ENCODE results near the gene MACROD1. TPM values are rescaled to one million over a fixed set of nuclear protein-coding genes. Genes with fewer than 3 reads are reported as not detected.
A peak's percentile ranks its signal among the peaks of the same experiment; 100 is the strongest.

Gene MACROD1, protein sequence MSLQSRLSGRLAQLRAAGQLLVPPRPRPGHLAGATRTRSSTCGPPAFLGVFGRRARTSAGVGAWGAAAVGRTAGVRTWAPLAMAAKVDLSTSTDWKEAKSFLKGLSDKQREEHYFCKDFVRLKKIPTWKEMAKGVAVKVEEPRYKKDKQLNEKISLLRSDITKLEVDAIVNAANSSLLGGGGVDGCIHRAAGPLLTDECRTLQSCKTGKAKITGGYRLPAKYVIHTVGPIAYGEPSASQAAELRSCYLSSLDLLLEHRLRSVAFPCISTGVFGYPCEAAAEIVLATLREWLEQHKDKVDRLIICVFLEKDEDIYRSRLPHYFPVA
- total RNA-seq, result 17.5 and 29.3 TPM in 2 replicates

DNA sequence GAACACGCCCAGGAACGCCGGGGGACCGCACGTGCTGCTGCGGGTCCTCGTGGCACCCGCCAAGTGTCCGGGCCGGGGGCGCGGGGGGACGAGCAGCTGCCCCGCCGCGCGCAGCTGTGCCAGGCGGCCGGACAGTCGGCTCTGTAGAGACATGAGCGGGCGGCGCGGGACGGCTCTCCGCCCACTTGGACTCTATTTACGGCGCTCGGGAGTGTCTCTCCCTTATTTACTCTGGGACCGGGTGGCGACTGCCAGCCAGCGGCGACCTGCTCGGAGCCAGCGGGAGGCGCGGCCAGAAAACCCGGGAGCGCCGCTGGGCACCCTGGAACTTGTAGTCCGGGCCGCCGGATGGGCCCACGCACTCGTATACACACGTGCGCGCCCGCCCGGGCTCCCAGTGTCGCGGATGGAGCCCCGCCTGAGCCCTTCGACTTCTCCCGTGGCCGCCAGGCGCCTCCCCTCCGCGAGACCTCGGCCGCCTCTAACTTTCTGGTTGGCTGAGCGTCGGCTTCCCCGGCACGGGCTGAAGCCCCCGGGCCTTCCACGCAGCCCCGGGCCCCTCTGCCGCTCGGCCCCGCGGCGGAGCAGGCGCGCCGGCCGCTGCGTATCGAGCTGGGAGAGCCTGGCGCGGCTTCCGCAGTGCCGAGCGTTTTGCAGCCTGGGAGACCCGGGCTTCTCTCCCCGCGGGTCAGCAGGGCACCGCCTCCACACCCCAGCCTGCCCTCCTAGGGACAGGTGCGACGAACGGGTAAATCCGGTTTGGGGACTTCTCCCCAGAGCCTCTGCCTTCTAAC, at the start of gene MACROD1:
Gene MACROD1, minus strand, starts transcription at position 272 of the 794 bp plus-strand sequence. Its CDS starts 119 bp downstream, at position 153.
- peak; percentile 88 for DNase-seq

DNA sequence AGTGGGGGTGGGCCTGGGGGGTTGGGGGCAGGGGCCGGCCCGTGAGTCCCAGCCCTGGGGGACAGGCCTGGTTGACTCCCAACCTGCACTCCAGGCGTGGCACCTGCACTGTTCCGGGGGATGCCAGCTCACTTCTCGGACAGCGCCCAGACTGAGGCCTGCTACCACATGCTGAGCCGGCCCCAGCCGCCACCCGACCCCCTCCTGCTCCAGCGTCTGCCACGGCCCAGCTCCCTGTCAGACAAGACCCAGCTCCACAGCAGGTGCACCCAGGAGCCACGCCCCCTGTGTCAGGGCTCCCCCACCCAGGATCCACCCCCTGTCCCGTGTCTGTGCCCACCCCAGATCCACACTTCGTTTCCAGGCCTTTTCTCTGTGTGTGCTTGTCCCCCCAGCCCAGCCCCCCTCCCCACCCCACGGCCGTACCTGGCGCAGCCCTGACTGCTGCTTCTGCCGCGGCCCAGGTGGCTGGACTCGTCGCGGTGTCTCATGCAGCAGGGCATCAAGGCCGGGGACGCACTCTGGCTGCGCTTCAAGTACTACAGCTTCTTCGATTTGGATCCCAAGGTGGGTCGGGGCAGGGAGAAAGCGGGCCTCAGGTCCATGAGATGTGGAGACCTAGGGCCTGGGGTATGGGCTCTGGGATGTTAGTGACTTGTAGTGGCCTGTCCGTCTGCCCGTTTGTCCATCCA, 45.4 kb upstream of the MACROD1 start:
- DNase-seq, result no peak

GRCh38 chr11:64210301-64211020, 44.5 kb upstream of the MACROD1 start:
- no peak for DNase-seq

DNA sequence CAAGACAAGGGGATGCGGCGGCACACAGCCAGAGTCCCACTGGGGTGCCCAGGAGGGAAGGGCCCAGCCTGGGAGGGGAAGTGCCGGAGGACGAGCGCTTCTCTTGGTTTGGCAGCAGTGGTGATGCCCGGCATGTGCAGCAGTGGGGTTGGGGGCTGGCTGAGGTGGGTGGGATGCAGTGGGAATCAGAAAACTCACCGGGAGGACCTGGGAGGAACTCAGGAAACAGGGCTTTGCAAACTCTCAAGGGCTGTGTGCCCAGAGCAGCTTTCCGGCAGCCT, 43.6 kb upstream of the MACROD1 start:
- no peak for DNase-seq

- DNase-seq, result no peak
Observed at GRCh38 chr11:64208796-64209562, 43.1 kb upstream of the MACROD1 start.

DNA sequence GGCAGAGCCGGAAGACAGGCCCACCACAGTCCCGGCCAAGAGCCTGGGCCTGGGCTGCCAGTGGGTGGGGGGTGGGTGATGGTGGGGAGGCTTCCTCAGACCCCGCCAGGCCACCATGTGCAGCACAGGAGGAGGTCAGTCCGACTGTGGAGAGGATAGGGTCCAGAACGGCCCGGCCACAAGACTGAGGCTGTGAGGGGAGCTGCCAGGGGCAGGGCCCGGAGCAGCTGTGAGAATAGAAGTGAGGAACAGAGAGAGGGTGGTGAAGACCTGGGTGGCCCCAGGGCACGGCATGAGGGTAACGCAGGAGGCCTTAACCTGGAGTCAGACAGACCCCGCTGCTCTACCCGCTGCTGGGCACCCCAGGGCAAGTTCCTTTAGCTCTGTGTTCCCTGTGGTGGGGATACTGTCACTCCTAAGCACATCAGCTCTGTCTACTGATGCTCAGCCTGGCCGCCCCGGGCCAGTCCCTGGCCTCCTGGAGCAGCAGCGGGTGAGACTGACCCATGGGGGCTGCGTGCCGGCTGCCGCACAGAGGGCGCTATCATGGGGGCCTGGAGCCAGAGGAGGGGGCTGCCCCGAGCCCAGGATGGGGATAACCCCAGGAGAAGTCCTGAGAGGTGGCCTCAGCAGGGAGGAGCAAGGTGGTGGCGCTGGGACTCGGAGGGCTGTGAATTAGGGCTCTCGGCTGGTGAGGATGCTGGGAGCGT, 42.3 kb upstream of the MACROD1 start:
- no peak for DNase-seq

DNA sequence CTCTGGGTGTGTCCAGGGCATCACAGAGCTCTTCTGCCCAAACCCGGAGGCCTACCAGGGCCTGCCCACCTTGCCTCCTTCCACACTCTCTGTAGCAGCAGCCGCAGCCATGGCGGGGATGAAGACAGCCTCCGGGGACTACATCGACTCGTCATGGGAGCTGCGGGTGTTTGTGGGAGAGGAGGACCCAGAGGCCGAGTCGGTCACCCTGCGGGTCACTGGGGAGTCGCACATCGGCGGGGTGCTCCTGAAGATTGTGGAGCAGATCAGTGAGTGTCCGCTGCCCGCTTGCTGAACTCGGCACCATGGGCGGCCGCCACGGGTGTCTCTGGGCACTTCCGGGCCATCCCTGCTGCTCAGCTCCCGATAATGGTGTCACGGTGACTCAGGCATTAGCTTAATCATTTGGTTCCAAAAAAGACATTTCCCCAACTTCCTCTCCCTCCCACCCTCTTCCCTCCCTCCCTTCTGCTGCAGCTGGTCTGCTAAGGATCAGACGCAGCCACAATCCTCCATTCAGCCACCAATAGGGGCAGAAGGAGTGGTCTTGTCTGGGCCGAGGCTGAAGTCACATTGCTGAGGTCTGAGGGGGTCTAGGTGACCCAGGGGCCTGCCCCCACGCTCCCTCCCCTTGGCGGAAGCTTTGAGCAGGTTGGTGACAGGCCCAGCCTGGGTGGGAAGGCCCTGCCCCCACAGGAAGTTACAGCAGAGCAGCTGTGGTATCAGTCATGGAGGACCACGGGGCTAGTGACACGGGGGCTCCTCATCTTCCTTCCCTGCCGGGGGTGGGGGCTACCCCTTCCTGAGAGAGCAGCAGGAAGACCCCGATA, 41.6 kb upstream of the MACROD1 start:
- peak; percentile 67 for DNase-seq

- DNase-seq, result peak; percentile 33
Observed at GRCh38 chr11:64206457-64207255, 40.7 kb upstream of the MACROD1 start, which contains the start of gene FERMT3. TSS of gene FERMT3 (plus strand) at chr11:64206721. CDS start at chr11:64207365, 644 bp downstream.

DNA sequence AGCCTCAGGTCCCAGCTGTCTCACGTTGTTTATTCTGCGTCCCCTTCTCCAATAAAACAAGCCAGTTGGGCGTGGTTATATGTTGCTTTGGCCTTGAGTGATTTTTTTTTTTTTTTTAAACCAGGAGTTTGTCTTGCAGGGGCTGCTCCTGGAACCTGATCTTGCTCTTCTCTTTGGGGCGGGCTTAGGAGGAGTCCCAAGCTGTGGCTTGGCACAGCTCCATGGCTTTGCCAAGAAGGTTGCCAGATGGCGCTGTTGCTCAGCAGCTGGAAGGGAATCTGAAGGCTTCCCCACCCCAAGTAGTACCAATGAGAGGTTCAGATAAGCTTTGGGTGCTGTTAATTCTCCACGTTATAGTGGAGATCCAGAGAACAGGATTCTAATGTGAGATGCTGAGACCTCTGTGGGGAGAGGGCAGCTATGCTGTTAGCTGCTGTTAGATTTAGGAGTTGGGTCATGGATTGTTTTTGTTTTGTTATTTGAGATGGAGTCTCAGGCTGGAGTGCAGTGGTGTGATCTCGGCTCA, 38.6 kb upstream of the MACROD1 start:
- peak; percentile 97 for DNase-seq

DNA sequence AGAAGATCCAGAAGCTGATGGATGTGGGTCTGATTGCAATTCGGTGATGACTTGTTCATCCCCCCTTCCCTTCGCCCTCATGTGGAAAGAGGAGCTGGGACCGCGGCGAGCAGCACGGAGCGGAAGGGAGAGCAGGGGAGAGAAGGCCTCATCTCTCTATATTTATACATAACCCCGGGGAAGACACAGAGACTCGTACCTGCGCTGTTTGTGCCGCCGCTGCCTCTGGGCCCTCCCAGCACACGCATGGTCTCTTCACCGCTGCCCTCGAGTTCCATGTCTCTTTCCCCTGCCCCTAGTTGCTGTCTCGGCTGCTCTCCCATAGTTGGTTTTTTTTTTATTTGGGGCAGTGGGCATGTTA, 38.1 kb upstream of the MACROD1 start:
- DNase-seq, result no peak

- no peak for DNase-seq
Observed at GRCh38 chr11:64203421-64204079, 37.6 kb upstream of the MACROD1 start.

DNA sequence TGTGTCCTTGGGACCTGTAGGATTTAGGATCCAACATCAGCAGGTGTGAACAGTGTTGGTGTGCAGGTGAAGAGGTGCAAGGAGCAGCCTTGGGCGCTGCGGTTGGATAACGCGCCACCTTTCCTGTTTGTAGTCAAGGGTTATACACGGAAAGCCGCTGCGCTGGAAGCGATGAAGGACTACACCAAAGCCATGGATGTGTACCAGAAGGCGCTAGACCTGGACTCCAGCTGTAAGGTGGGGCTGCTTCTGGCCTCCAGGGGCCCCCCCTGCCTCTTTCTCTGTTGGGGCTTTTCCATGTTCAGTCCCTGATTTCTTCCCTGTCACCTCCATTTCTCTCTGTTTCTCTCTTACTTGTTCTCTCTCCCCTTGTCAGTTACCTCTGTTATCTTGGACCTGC, 37.1 kb upstream of the MACROD1 start:
- DNase-seq, result no peak

- DNase-seq, result no peak
Observed at GRCh38 chr11:64201543-64201942, 35.6 kb upstream of the MACROD1 start.

- no peak for DNase-seq
Observed at GRCh38 chr11:64198511-64198910, 32.6 kb upstream of the MACROD1 start.

GRCh38 chr11:64196626-64197025, 30.7 kb upstream of the MACROD1 start:
- DNase-seq, result no peak

GRCh38 chr11:64192434-64192833, 26.5 kb upstream of the MACROD1 start:
- DNase-seq, result no peak

GRCh38 chr11:64186492-64187165, 20.7 kb upstream of the MACROD1 start:
- DNase-seq, result peak; percentile 33

All from dermis blood vessel endothelial cell (primary cell).